Effector CD4-positive, alpha-beta T cell (primary cell): Measurements from ENCODE around the gene NKRF.
A peak's percentile ranks its signal among the peaks of the same experiment; 100 is the strongest.
"Not testable (repeated sequence)": the region's sequence is repeated elsewhere in the genome, so short reads cannot be mapped to it uniquely, and the experiment has no call there.

Source experiments
- DNase-seq: peaks from one replicate; pipeline ENCODE4 v3.0.0-alpha.2; 2020
- total RNA-seq: gene quantifications from one replicate; lab custom pipeline; 2026; lab: John Stamatoyannopoulos, UW

NKRF gene
- total RNA-seq, result 46.2 reads per million, percentile 66 among the genes with 10 or more reads in this experiment

- DNase-seq, result peak; percentile 88
Observed at GRCh38 chrX:119606280-119607017, at the start of gene NKRF. Gene NKRF, minus strand, starts transcription at chrX:119606424.

GRCh38 chrX:119655125-119655524 lies 48.9 kb upstream of the NKRF start:
- DNase-seq, result peak; percentile 60

GRCh38 chrX:119654112-119654531 lies 47.9 kb upstream of the NKRF start:
- peak; percentile 21 for DNase-seq

- DNase-seq, result no peak
Observed at GRCh38 chrX:119648421-119648775, 42.2 kb upstream of the NKRF start.

GRCh38 chrX:119647552-119648420 lies 41.6 kb upstream of the NKRF start:
- DNase-seq, result peak; percentile 58

GRCh38 chrX:119647089-119647488 lies 40.9 kb upstream of the NKRF start:
- no peak for DNase-seq

- DNase-seq, result no peak
Observed at GRCh38 chrX:119646515-119646914, 40.3 kb upstream of the NKRF start.

GRCh38 chrX:119643696-119644095 lies 37.5 kb upstream of the NKRF start:
- DNase-seq, result no peak

- no peak for DNase-seq
Observed at GRCh38 chrX:119640731-119641170, 34.5 kb upstream of the NKRF start.

- DNase-seq, result no peak
Observed at GRCh38 chrX:119638725-119639471, 32.7 kb upstream of the NKRF start.

- DNase-seq, result not testable (repeated sequence)
Observed at GRCh38 chrX:119637421-119637820, 31.2 kb upstream of the NKRF start.

- DNase-seq, result no peak
Observed at GRCh38 chrX:119636419-119636818, 30.2 kb upstream of the NKRF start.

- no peak for DNase-seq
Observed at GRCh38 chrX:119635799-119636198, 29.6 kb upstream of the NKRF start.

GRCh38 chrX:119635179-119635578 lies 29.0 kb upstream of the NKRF start:
- DNase-seq, result no peak

- DNase-seq, result no peak
Observed at GRCh38 chrX:119625843-119626242, 19.6 kb upstream of the NKRF start.

GRCh38 chrX:119624951-119625668 lies 18.9 kb upstream of the NKRF start:
- DNase-seq, result no peak

- no peak for DNase-seq
Observed at GRCh38 chrX:119624417-119624816, 18.2 kb upstream of the NKRF start.

- DNase-seq, result no peak
Observed at GRCh38 chrX:119622356-119623232, 16.4 kb upstream of the NKRF start.

- DNase-seq, result no peak
Observed at GRCh38 chrX:119618439-119618838, 12.2 kb upstream of the NKRF start.

- DNase-seq, result no peak
Observed at GRCh38 chrX:119617517-119618164, 11.4 kb upstream of the NKRF start.

GRCh38 chrX:119614776-119615175 lies 8.6 kb upstream of the NKRF start:
- no peak for DNase-seq
